HepG2 (cell line): ENCODE measurements around the gene PC. TPM values are rescaled to one million over a fixed set of nuclear protein-coding genes. Genes with fewer than 3 reads are reported as not detected.

Source experiments
- ATAC-seq: fragments of 200-7000 bp; cut with Tn5 transposase; 3 replicates; pipeline ENCODE4 v1.9.1; 2020; ENCODE audit warnings: mild to moderate bottlenecking, moderate library complexity
- BruUV-seq: library from RNA; stranded (reverse); fragments of 400-500 nt; replicated peaks from 2 replicates; lab custom pipeline; 2021; lab: Mats Ljungman, UMichigan
- CTCF ChIA-PET: fragments of 300-600 bp; formaldehyde crosslinking; extraction: SDS; loops from one replicate; lab custom pipeline; 2021; ENCODE audit warnings: low total read pairs, inconsistent platforms, low intra/inter-chr PET ratio; lab: Yijun Ruan, JAX
- POLR2A ChIA-PET: fragments of 350-600 bp; sonication (Branson Sonifier 250); formaldehyde crosslinking; loops from one replicate; lab custom pipeline; 2020; ENCODE audit warnings: antibody characterized with exemption, inconsistent platforms; lab: Yijun Ruan, JAX
- DNase-seq: peaks from one replicate; pipeline ENCODE4 v3.0.0-alpha.2; 2015; ENCODE audit warnings: low spot score
- FAIRE-seq: peaks from 3 replicates; lab custom pipeline; 2011; peaks lifted over from hg19 to GRCh38; lab: Jason Lieb, UNC
- H2AFZ ChIP-seq: one replicate; pipeline ENCODE4 v1.6.1; 2011; ENCODE audit warnings: low read length, inconsistent platforms
- H3K27ac ChIP-seq: fragments of 300-600 bp; 3 replicates; pipeline ENCODE4 v1.8.0; 2011; ENCODE audit warnings: mixed run types, mild to moderate bottlenecking, mixed read lengths, low read length, inconsistent platforms; ENCODE audit not compliant: insufficient read depth; ENCODE audit errors: extremely low read length
- H3K27me3 ChIP-seq, 2 experiments: fragments of 200-600 bp in 1 of 2; 2 replicates in 1 of 2; 3 replicates in 1 of 2; pipeline versions ENCODE4 v1.6.0 to v1.8.0; 2011; ENCODE audit warnings: low read length in 2 of 2, mild to moderate bottlenecking in 2 of 2, moderate library complexity in 2 of 2, inconsistent platforms in 1 of 2; ENCODE audit not compliant: insufficient read depth in 2 of 2, control insufficient read depth in 1 of 2
- H3K36me3 ChIP-seq, 2 experiments: fragments of 200-600 bp in 1 of 2; replicated peaks in 1 of 2; 2 replicates in 1 of 2; 3 replicates in 1 of 2; pipeline versions ENCODE4 v1.5.1 to v1.8.0; 2011; ENCODE audit warnings: low read length in 2 of 2, inconsistent platforms in 1 of 2; ENCODE audit not compliant: insufficient read depth in 2 of 2, control insufficient read depth in 1 of 2
- H3K4me1 ChIP-seq: 2 replicates; pipeline ENCODE4 v1.5.1; 2012; ENCODE audit warnings: low read length, inconsistent platforms; ENCODE audit not compliant: insufficient read depth
- H3K4me2 ChIP-seq: 2 replicates; pipeline ENCODE4 v1.6.0; 2011; ENCODE audit warnings: low read depth, low read length, inconsistent platforms
- H3K4me3 ChIP-seq, 3 experiments: fragments of 200-600 bp in 1 of 3; sonication (generic), shearing (Covaris generic) in 1 of 3; replicated peaks in 1 of 3; 2 replicates each; pipeline ENCODE4 v1.5.1; 2011 to 2016; ENCODE audit warnings: low read length in 3 of 3, inconsistent platforms in 2 of 3, low read depth in 2 of 3, mild to moderate bottlenecking in 2 of 3, control low read depth in 1 of 3, mixed read lengths in 1 of 3; ENCODE audit not compliant: insufficient read depth in 1 of 3
- H3K79me2 ChIP-seq: one replicate; pipeline ENCODE4 v1.6.1; 2011; ENCODE audit warnings: low read length, inconsistent platforms; ENCODE audit not compliant: insufficient read depth
- H3K9ac ChIP-seq: 2 replicates; pipeline ENCODE4 v1.6.0; 2011; ENCODE audit warnings: mild to moderate bottlenecking, low read depth, low read length, inconsistent platforms; ENCODE audit not compliant: insufficient read depth
- H3K9me3 ChIP-seq: 2 replicates; pipeline ENCODE4 v1.5.1; 2012; ENCODE audit warnings: mild to moderate bottlenecking, low read length
- H4K20me1 ChIP-seq: 2 replicates; pipeline ENCODE4 v1.6.0; 2011; ENCODE audit warnings: inconsistent platforms, mild to moderate bottlenecking, low read length, moderate library complexity; ENCODE audit not compliant: insufficient read depth
- AGO2 ChIP-seq: fragments of 200-400 bp; formaldehyde crosslinking; optimal IDR thresholded peaks from 2 replicates; pipeline ENCODE3; 2017; ENCODE audit warnings: mild to moderate bottlenecking, low read depth, low read length, moderate library complexity
- HNRNPLL ChIP-seq: fragments of 200-400 bp; formaldehyde crosslinking; IDR thresholded peaks from 2 replicates; pipeline ENCODE4 v1.6.1; 2017; ENCODE audit warnings: mild to moderate bottlenecking, low read depth, low read length; ENCODE audit not compliant: poor library complexity, severe bottlenecking
- MAFG ChIP-seq: sonication (generic); formaldehyde crosslinking; IDR thresholded peaks from 2 replicates; pipeline ENCODE4 v1.5.1; 2020; ENCODE audit warnings: mild to moderate bottlenecking, missing genetic modification reagents
- POLR2A ChIP-seq, 2 experiments: IDR thresholded peaks; 2 replicates each; pipeline ENCODE4 v1.6.1; 2011; ENCODE audit warnings: low read depth in 2 of 2, low read length in 2 of 2, mild to moderate bottlenecking in 1 of 2, moderate library complexity in 1 of 2; ENCODE audit not compliant: insufficient read depth in 1 of 2
- SPEN ChIP-seq: sonication (generic); formaldehyde crosslinking; IDR thresholded peaks from 2 replicates; pipeline ENCODE4 v1.5.1; 2020; ENCODE audit warnings: low read depth, mild to moderate bottlenecking, missing genetic modification reagents
- ZSCAN21 ChIP-seq: sonication (generic); formaldehyde crosslinking; IDR thresholded peaks from 2 replicates; pipeline ENCODE4 v1.8.0; 2022; ENCODE audit warnings: mild to moderate bottlenecking, missing genetic modification reagents, moderate library complexity, borderline replicate concordance
- WGBS: methylation state at CpG from one replicate; pipeline ENCODE4 v1.1.6; 2017; ENCODE audit warnings: low lambda C conversion rate; 5-methylcytosine and 5-hydroxymethylcytosine counted together
- in situ Hi-C: cut with HindIII; loops from 2 replicates; pipeline ENCODE4 v1.10.0; 2017; ENCODE audit warnings: low pct_unique_long_range_greater_than_20kb; ENCODE audit not compliant: extremely low pct_ligation_motif_present
- intact Hi-C: fragments of 100-400 bp; cut with micrococcal nuclease; formaldehyde crosslinking; loops from one replicate; pipeline ENCODE4 v1.10.0; 2022; ENCODE audit not compliant: unreplicated experiment
- polyA plus RNA-seq, 8 experiments: library from polyadenylated mRNA; depleted of rRNA in 3 of 8; stranded (reverse) in 7 of 8; unstranded in 1 of 8; fragments of >200 nt; fragmentation: Illumina TruSeq in 4 of 8; extraction: Trizol in 4 of 8; gene quantifications; 2 replicates each; pipeline versions ENCODE4 v1.2.1 to v1.2.3, GENCODE V29; 2011 to 2016; ENCODE audit warnings: low read depth in 4 of 8, missing spikeins in 1 of 8, mixed read lengths in 1 of 8; ENCODE audit not compliant: insufficient read depth in 1 of 8
- total RNA-seq, 5 experiments: library from RNA; depleted of rRNA; stranded (reverse); fragments of >200 nt; fragmentation: Illumina TruSeq; extraction: Trizol; gene quantifications; 2 replicates each; pipeline ENCODE4 v1.2.3, GENCODE V29; 2016; ENCODE audit warnings: low read depth in 1 of 5

The PC gene
- total and polyA plus RNA-seq, 2 of the 13 experiments (the other 11 are each of a cell fraction or from before 2014, with no cell fraction given), result 29.0 to 39.0 TPM

DNA sequence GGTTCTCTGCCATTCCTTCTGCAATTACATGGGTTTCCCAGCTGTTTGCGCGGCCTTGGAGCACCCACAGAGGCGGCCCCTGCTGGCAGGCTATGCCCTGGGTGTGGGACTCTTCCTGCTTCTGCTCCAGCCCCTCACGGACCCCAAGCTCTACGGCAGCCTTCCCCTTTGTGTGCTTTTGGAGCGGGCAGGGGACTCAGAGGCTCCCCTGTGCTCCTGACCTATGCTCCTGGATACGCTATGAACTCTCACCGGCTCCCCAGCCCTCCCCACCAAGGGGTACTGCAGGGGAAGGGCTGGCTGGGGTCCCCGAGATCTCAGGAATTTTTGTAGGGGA, 112.3 kb downstream of the PC start (continued):
- TF ChIP-seq HNRNPLL (no peak), SPEN (CRISPR knock-in tag) (no peak)

DNA sequence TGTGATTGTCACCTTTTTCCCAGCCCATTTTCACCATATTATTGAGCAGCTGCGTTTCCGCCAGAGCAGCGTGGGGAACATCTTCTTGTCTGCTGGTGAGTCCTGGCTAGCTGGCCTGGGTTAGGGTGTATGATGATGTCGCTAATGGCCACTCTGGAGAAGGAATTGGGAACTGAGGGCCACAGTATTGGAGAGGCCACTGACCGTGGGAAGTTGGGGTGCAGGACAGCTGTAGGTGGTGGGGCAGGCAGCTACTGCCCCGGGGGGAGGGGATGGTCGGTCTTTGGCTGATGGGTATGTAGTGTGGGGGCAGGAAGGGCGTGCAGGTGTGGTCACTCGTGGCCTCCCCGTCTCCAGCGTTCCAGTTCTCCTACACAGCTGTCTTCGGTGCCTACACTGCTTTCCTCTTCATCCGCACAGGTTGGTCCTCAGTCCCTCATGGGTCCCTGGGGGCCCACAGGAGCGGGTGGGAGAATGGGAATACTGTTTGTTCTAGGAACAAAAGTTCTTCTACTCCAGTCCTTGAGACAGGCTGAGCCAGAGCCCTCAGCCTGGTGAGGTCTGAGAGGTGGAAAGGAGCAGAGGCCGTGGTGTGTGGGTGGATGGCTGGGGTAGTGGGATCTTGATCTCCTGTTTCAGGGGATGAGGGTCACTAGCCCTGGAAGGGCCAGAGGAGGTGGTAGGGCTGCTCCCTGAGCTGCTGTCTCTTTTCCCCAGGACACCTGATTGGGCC, 112.9 kb downstream of the PC start:
- CTCF ChIA-PET, result no interaction called here
- no peak overlapping the region for H3K4me2 ChIP-seq
- DNase-seq, result no peak

More for the DNA sequence above, 112.9 kb downstream of the PC start:
- in situ Hi-C loops (loop anchor here (10.0 to 25.0 kb wide), 3 partner anchors 129 to 433 kb away; partner anchors contain the start of genes C11orf86, CTSF and NPAS4), intact Hi-C loops (no loop called here)
- TF ChIP-seq ZSCAN21 (CRISPR knock-in tag) (no peak), MAFG (CRISPR knock-in tag) (no peak), POLR2A (IDR thresholded peaks at IDR 0.05; ENCODE audit: insufficient read depth in 1 of 2, low read depth in 2 of 2, low read length in 2 of 2) (peak; percentile 22 to 39; a peak in 1 of 4 replicates), AGO2 (peak; percentile 66)
- peaks cover 6% of the 10 kb centered on the region; the same call in 1 of the 2 replicates for H4K20me1 ChIP-seq
- no peak overlapping the region for H3K27ac ChIP-seq
- POLR2A ChIA-PET, result interaction anchor here (4.2 kb wide), 1 partner anchor 10 kb away, joined by 24 read pairs; no protein-coding TSS in a partner anchor
- ATAC-seq (no peak), FAIRE-seq (no peak)
- WGBS, result 97% methylated on average over 14 of the region's 15 CpGs
- H3K79me2 ChIP-seq, result peaks cover 28% of the 10 kb centered on the region
- no peaks in the 10 kb centered on the region; a peak in 1 of 5 replicates for H3K27me3 ChIP-seq
- no peak overlapping the region for H3K4me3 ChIP-seq
- peaks cover 28% of the 10 kb centered on the region for H3K4me1 ChIP-seq
- H2AFZ ChIP-seq, result no peak overlapping the region
- no peak overlapping the region for H3K9ac ChIP-seq
- peaks cover 16 to 51% of the 10 kb centered on the region in 2 experiments; a peak in 4 of 5 replicates for H3K36me3 ChIP-seq
- BruUV-seq, result no TSS peak
- H3K9me3 ChIP-seq, result no peaks in the 10 kb centered on the region
